Measurements from ENCODE around the gene ANXA1.

GRCh38 chr9:73148447-73148937, 3.2 kb upstream of the ANXA1 start:
- TF ChIP-seq CTCF (conservative IDR thresholded peaks at IDR 0.05 in 1 of 2, IDR thresholded peaks at IDR 0.05 in 1 of 2; ENCODE audit: low read depth in 1 of 2, low read length in 2 of 2), result no peak
- TF ChIP-seq EZH2 (IDR thresholded peaks at IDR 0.05; ENCODE audit: low read length, missing control alignments), result no peak
